ENCODE data around the gene SHROOM3.
A peak's percentile ranks its signal among the peaks of the same experiment; 100 is the strongest.

Gene SHROOM3

DNA sequence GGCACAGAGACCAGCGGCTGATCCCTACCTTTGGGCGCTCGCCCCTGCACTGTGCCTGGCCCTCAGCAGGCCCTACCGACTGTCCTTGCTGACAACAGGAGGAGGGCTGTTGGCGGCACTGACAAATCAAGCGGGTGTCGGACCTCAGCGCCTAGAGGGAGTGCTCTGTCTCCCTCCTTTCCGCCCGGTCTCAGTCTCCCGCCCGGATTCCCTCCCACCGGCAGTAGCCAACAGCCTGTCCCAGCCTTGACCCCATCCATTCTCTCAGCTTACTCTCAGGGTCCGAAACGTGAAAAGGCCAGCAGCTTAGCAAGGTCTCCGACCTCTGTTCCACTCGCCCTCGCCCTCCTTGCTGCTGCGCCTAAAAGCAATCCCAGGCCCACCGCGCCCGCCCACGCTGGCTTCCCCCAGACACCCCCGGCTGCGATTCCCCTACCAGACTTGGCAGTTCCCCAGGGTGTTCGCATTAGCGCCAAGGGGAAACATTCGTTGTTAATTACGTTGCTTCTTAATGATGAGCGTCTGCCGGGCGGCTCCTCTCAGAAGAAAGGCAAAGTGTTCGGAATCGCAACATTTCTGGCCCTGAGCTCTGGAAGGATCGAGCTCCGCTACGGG is 366.7 kb downstream of the SHROOM3 start:
- ChIA-PET POLR2A (no interaction called here), CTCF (interaction anchor here (0.7 kb wide), 1 partner anchor 496 kb away, joined by 3 read pairs; no protein-coding TSS in a partner anchor)

DNA sequence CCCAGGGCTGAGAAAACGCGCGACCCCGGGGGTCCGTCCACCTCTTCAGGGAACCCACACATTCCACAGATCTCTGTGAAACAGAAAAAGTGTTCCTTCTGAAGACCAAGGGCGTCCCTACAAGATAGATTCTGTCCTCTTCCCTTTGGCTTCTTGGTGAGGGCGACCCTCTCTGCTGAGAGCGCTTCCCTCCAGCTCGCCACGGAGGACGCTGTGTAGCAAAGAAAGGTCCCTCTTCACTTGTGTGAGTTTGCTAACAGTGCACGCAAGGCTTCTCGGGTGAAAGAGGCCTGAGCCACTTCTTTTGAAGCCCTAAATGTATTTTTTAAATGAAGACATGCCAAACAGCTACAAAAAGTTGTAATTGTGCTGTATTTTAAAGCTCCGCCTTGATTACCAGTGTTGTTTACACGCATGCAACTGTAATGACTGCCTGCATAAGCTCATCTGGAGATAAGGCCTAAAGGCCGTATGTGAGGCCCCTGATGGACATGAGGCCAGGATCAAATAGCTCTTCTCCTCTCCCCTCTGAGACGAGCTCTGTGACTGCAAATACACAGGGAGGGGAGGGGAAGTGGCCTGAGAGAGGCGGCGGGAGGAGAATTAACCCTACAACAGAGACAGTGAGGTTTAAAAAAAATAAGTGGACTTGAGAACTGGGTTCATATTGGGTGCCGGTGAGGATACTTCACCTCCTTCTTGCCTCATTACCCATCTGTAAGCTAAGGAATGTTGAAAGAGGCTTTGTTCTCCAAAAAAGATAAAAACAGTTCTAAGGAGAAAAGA is 367.4 kb downstream of the SHROOM3 start:
- ChIA-PET POLR2A (no interaction called here), CTCF (interaction anchor here (0.7 kb wide), 1 partner anchor 497 kb away, joined by 3 read pairs; no protein-coding TSS in a partner anchor)
- TF ChIP-seq LEF1 (IDR thresholded peaks at IDR 0.05; ENCODE audit: borderline replicate concordance) (no peak), BHLHE40 (IDR thresholded peaks at IDR 0.05; ENCODE audit: borderline replicate concordance) (no peak), ZNF384 (IDR thresholded peaks at IDR 0.05) (no peak), SP1 (IDR thresholded peaks at IDR 0.05) (no peak), FOXA1 (IDR thresholded peaks at IDR 0.05) (no peak)
- no peak for DNase-seq (ENCODE audit: extremely low spot score)

More for the DNA sequence above, 366.7 kb downstream of the SHROOM3 start:
- no peak for DNase-seq (ENCODE audit: extremely low spot score)
- TF ChIP-seq TARDBP (IDR thresholded peaks at IDR 0.05) (no peak), FOXA1 (IDR thresholded peaks at IDR 0.05) (no peak), NFRKB (IDR thresholded peaks at IDR 0.05) (no peak), ELF4 (IDR thresholded peaks at IDR 0.05) (no peak), CTBP1 (IDR thresholded peaks at IDR 0.05; ENCODE audit: borderline replicate concordance) (no peak), FOXK2 (IDR thresholded peaks at IDR 0.05) (no peak)
- TF ChIP-seq, protein P1, sequence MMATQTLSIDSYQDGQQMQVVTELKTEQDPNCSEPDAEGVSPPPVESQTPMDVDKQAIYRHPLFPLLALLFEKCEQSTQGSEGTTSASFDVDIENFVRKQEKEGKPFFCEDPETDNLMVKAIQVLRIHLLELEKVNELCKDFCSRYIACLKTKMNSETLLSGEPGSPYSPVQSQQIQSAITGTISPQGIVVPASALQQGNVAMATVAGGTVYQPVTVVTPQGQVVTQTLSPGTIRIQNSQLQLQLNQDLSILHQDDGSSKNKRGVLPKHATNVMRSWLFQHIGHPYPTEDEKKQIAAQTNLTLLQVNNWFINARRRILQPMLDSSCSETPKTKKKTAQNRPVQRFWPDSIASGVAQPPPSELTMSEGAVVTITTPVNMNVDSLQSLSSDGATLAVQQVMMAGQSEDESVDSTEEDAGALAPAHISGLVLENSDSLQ (IDR thresholded peaks at IDR 0.05), result no peak

DNA sequence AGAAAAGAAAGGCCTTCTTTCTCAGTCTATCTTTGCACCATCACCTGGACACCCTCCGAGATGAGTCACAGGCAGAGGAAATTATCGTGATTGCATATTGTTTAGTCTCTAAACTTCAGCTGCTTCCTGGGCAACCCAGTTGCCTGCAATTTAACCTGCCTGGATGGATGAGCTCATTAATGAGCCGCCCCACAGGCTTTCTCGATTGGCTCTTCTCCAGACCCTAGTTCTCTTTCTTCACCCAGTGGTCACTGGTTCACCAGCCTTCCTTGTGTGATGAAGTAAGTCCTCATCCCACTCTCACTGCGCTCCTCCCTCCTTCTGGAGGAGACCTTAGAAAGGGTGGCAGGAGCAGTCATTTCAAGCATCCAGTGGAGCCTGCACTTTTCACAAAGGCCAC is 368.5 kb downstream of the SHROOM3 start:
- POLR2A ChIA-PET, result interaction anchor here (0.6 kb wide), 1 partner anchor 14 kb away, joined by 3 read pairs; no protein-coding TSS in a partner anchor
- TF ChIP-seq BHLHE40 (IDR thresholded peaks at IDR 0.05; ENCODE audit: borderline replicate concordance) (no peak), TARDBP (IDR thresholded peaks at IDR 0.05) (no peak), ELF4 (IDR thresholded peaks at IDR 0.05) (no peak)
- CTCF ChIA-PET, result interaction anchor here (0.6 kb wide), 2 partner anchors 46 to 534 kb away, joined by 4 read pairs; no protein-coding TSS in a partner anchor
- DNase-seq (ENCODE audit: extremely low spot score), result peak; percentile 31

DNA sequence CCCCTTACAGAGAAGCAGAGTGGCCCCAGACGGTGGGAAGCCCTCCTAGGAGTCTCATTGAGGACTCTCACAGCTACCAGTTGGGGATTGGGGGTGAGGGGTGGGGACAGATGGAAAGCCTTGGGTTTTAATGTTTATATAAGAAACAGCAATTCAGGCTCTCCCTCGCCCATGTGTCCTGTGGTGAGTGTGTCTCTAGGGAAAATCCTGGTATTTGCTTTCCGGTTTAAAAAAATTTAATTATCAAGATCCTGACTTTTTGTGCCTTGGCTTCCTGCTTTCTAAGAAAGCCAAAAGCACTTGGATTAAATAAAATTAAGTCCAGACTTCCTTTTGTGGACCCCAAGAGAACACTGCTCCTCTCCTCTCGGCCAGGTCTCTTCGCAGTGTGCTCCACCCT is 369.1 kb downstream of the SHROOM3 start:
- POLR2A ChIA-PET, result no interaction called here
- no peak for DNase-seq (ENCODE audit: extremely low spot score)
- CTCF ChIA-PET, result interaction anchor here (0.6 kb wide), 1 partner anchor 46 kb away, joined by 4 read pairs; no protein-coding TSS in a partner anchor
- TF ChIP-seq TARDBP (IDR thresholded peaks at IDR 0.05) (no peak), CTBP1 (IDR thresholded peaks at IDR 0.05; ENCODE audit: borderline replicate concordance) (no peak), SUZ12 (IDR thresholded peaks at IDR 0.05) (no peak)
- TF ChIP-seq, protein P1 (IDR thresholded peaks at IDR 0.05), result no peak

GRCh38 chr4:76806346-76806745 is 371.3 kb downstream of the SHROOM3 start:
- POLR2A ChIA-PET, result interaction anchor here (1.5 kb wide), 1 partner anchor 26 kb away, joined by 3 read pairs; no protein-coding TSS in a partner anchor
- DNase-seq (ENCODE audit: extremely low spot score), result no peak
- TF ChIP-seq HDGF (IDR thresholded peaks at IDR 0.05; ENCODE audit: borderline replicate concordance) (no peak), ELF4 (IDR thresholded peaks at IDR 0.05) (no peak), LEF1 (IDR thresholded peaks at IDR 0.05; ENCODE audit: borderline replicate concordance) (no peak), SUZ12 (IDR thresholded peaks at IDR 0.05) (no peak), BHLHE40 (IDR thresholded peaks at IDR 0.05; ENCODE audit: borderline replicate concordance) (no peak), FOXA1 (IDR thresholded peaks at IDR 0.05) (no peak)
- TF ChIP-seq, protein P1 (IDR thresholded peaks at IDR 0.05), result no peak
- CTCF ChIA-PET, result no interaction called here

DNA sequence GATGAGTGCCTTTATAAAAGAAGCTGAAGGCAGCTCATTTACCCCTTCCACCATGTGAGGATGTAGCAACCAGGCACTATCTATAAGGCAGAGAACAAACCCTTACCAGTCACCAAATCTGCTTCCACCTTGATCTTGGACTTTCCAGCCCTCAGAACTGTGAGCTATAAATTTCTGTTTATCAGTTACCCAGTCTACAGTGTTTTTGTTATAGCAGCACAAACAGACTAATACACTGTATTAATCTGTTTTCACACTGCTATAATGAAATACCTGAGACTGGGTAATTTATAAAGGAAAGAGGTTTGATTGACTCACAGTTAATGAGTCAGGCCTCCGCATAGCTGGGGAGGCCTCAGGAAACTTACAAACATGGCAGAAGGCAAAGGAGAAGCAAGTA is 371.7 kb downstream of the SHROOM3 start:
- DNase-seq (ENCODE audit: extremely low spot score), result no peak
- CTCF ChIA-PET, result no interaction called here
- POLR2A ChIA-PET, result interaction anchor here (1.5 kb wide), 1 partner anchor 25 kb away, joined by 3 read pairs; no protein-coding TSS in a partner anchor
- TF ChIP-seq TARDBP (IDR thresholded peaks at IDR 0.05) (no peak), NFRKB (IDR thresholded peaks at IDR 0.05) (no peak), CTBP1 (IDR thresholded peaks at IDR 0.05; ENCODE audit: borderline replicate concordance) (no peak), FOXA1 (IDR thresholded peaks at IDR 0.05) (no peak), BHLHE40 (IDR thresholded peaks at IDR 0.05; ENCODE audit: borderline replicate concordance) (no peak), SP1 (IDR thresholded peaks at IDR 0.05) (no peak), ELF4 (IDR thresholded peaks at IDR 0.05) (no peak), HDGF (IDR thresholded peaks at IDR 0.05; ENCODE audit: borderline replicate concordance) (no peak), ARNT (IDR thresholded peaks at IDR 0.05) (no peak), SUZ12 (IDR thresholded peaks at IDR 0.05) (no peak), L3MBTL2 (conservative IDR thresholded peaks at IDR 0.05) (no peak), FOXK2 (IDR thresholded peaks at IDR 0.05) (no peak), LEF1 (IDR thresholded peaks at IDR 0.05; ENCODE audit: borderline replicate concordance) (no peak), ZNF384 (IDR thresholded peaks at IDR 0.05) (no peak), FOXM1 (IDR thresholded peaks at IDR 0.05; ENCODE audit: borderline replicate concordance) (no peak)
- TF ChIP-seq, protein P1 (IDR thresholded peaks at IDR 0.05), result no peak
